Activated CD4-positive, alpha-beta T cell treated with anti-CD3 and anti-CD28 coated beads, Interleukin-2, amount 50 U/mL, for 16 hours (primary cell): ENCODE results near the gene FAM216B.
"Not testable (repeated sequence)": the region's sequence is repeated elsewhere in the genome, so short reads cannot be mapped to it uniquely, and the experiment has no call there.

Experiments
- DNase-seq: peaks from one replicate; pipeline ENCODE4 v3.0.0-alpha.2; 2020

FAM216B gene

GRCh38 chr13:42788601-42789000, 7.2 kb downstream of the FAM216B start:
- DNase-seq, result no peak

GRCh38 chr13:42792154-42792553, 10.8 kb downstream of the FAM216B start:
- DNase-seq, result no peak

- DNase-seq, result no peak
Measured at GRCh38 chr13:42794577-42795275, 13.3 kb downstream of the FAM216B start.

GRCh38 chr13:42795666-42796065, 14.3 kb downstream of the FAM216B start:
- no peak for DNase-seq

- DNase-seq, result no peak
Measured at GRCh38 chr13:42796747-42797356, 15.5 kb downstream of the FAM216B start.

- no peak for DNase-seq
Measured at GRCh38 chr13:42798118-42798517, 16.7 kb downstream of the FAM216B start.

- no peak for DNase-seq
Measured at GRCh38 chr13:42800109-42800643, 18.8 kb downstream of the FAM216B start.

- DNase-seq, result no peak
Measured at GRCh38 chr13:42803563-42804204, 22.3 kb downstream of the FAM216B start.

- peak; percentile 25 for DNase-seq
Measured at GRCh38 chr13:42804244-42804874, 23.0 kb downstream of the FAM216B start.

- peak; percentile 41 for DNase-seq
Measured at GRCh38 chr13:42807241-42807640, 25.9 kb downstream of the FAM216B start.

- no peak for DNase-seq
Measured at GRCh38 chr13:42807866-42808265, 26.5 kb downstream of the FAM216B start.

GRCh38 chr13:42808341-42808940, 27.1 kb downstream of the FAM216B start:
- peak; percentile 63 for DNase-seq

- peak; percentile 17 for DNase-seq
Measured at GRCh38 chr13:42812316-42812715, 30.9 kb downstream of the FAM216B start.

- no peak for DNase-seq
Measured at GRCh38 chr13:42814868-42815267, 33.5 kb downstream of the FAM216B start.

- DNase-seq, result no peak
Measured at GRCh38 chr13:42815681-42816080, 34.3 kb downstream of the FAM216B start.

- DNase-seq, result no peak
Measured at GRCh38 chr13:42816538-42816937, 35.2 kb downstream of the FAM216B start.

- DNase-seq, result not testable (repeated sequence)
Measured at GRCh38 chr13:42819687-42820086, 38.3 kb downstream of the FAM216B start.

- DNase-seq, result no peak
Measured at GRCh38 chr13:42820451-42820850, 39.1 kb downstream of the FAM216B start.

GRCh38 chr13:42821437-42821836, 40.1 kb downstream of the FAM216B start:
- DNase-seq, result no peak

GRCh38 chr13:42832341-42833096, 51.1 kb downstream of the FAM216B start:
- peak; percentile 13 for DNase-seq

- DNase-seq, result no peak
Measured at GRCh38 chr13:42834946-42835345, 53.6 kb downstream of the FAM216B start.
